ENCODE results near the gene CNDP1. TPM values are rescaled to one million over a fixed set of nuclear protein-coding genes. Genes with fewer than 3 reads are reported as not detected.
"Not testable (repeated sequence)": the region's sequence is repeated elsewhere in the genome, so short reads cannot be mapped to it uniquely, and the experiment has no call there.

The CNDP1 gene
- total RNA-seq, 1 donor from 2014 or later = 0.31 TPM

GRCh38 chr18:74544898-74545297 is 10.6 kb downstream of the CNDP1 start:
- DNase-seq (ENCODE audit: low spot score) = no peak

GRCh38 chr18:74546007-74546406 is 11.7 kb downstream of the CNDP1 start:
- DNase-seq (ENCODE audit: low spot score) = no peak

DNA sequence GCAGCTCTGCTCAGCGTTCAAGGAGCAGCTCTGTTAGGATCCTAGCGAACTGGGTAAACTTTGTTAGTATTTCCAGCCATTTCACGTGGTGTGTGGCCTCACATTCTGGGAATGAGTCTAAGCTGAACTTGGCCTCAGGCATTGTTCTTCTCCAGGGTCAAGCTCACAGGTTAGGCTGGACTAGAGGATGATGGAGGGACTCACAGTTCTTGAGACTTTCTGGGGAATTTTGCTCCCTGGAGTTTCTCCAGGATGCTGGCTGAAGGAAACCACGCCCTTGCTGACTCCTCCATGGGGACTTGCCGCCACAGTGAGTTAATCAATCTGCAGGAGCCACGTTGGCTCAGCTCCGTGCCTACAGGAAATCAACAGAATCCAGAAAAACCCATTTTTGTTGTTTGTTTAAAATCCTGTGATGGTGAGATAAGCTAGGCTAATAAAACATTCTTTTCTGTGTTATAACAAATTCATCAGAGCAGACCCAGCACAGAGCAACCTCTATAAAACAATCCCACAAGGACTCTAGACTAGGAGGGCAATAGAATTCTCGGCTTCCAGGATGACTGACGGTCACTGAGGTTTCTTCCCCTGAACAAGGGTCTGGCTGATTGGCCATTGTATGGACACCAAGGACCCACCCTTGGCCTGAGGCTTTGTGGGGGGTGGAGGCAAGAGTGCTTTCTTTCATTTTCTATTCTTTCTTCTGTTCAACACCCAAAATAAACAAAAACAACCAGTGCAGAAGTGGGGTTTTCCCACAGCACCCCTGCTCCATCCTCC is 12.6 kb downstream of the CNDP1 start:
- no peak for DNase-seq (ENCODE audit: low spot score)

DNA sequence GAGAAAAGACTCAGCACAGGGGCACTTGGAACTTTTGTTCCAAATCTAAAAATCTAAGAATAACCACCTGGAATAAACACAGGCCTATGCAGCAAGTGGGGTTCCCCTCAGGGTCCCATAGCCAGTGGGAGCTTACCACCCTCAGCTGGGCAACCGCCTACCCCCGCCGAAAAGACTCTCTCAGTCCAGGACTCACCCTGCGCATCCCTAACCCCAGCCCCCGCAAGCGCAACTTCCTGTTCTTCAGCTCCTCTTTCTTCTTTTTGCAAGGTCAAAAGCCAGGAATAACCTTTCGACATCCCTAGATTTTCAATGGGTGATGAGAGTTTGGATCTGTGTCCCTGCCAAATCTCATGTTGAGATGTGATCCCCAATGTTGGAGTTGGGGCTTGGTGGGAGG is 13.6 kb downstream of the CNDP1 start:
- no peak for DNase-seq (ENCODE audit: low spot score)

DNA sequence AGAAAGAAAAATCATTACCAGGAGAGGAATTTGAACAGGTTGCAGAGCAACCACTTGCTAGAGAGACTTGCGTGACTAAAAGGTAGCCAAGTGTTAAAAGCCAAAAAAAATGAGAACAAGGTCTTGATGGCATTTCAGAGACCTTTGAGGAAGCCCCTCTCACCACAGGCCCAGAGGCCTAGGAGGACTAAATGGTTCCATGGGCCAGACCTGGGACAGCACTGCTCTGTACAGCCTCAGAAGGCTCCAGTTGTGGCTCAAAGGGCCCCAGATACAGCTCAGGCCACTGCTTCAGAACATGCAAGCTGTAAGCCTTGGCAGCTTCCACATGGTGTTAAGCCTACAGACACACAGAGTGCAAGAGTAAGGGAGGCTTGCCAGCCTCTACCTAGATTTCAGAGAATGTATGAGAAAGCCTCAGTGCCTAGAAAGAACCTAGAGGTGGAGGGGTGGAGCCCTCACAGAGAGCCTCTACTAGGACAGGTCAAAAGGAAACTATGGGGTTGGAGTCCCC is 15.3 kb downstream of the CNDP1 start:
- no peak for DNase-seq (ENCODE audit: low spot score)

- no peak for DNase-seq (ENCODE audit: low spot score)
These were observed 16.6 kb downstream of the CNDP1 start for GRCh38 chr18:74550886-74551285.

- DNase-seq (ENCODE audit: low spot score) = no peak
These were observed 17.2 kb downstream of the CNDP1 start for GRCh38 chr18:74551452-74551851.

GRCh38 chr18:74551936-74552555 is 17.7 kb downstream of the CNDP1 start:
- DNase-seq (ENCODE audit: low spot score) = peak; percentile 86

GRCh38 chr18:74556126-74556525 is 21.8 kb downstream of the CNDP1 start:
- no peak for DNase-seq (ENCODE audit: low spot score)

GRCh38 chr18:74558096-74558495 is 23.8 kb downstream of the CNDP1 start:
- no peak for DNase-seq (ENCODE audit: low spot score)

GRCh38 chr18:74562131-74562730 is 27.9 kb downstream of the CNDP1 start:
- no peak for DNase-seq (ENCODE audit: low spot score)

- DNase-seq (ENCODE audit: low spot score) = no peak
These were observed 28.5 kb downstream of the CNDP1 start for GRCh38 chr18:74562775-74563174.

DNA sequence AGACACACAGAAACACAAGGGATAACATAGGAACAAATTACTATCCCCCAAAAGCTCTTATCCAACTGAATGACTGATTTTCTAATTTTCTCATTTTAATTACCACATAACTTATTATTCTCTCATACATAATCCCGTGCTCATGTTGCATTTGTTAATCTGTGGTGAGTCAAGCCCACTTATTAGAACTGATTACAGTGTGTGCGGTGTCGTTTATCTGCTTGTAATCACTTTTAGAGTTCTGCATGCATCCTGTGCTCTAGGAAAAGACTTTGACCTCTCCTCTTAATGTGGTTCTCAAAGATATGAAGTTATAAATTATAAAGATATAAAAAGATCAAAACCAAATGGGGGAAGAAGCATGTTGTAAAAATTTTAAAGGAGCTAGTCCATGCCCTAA is 29.7 kb downstream of the CNDP1 start:
- no peak for DNase-seq (ENCODE audit: low spot score)

DNA sequence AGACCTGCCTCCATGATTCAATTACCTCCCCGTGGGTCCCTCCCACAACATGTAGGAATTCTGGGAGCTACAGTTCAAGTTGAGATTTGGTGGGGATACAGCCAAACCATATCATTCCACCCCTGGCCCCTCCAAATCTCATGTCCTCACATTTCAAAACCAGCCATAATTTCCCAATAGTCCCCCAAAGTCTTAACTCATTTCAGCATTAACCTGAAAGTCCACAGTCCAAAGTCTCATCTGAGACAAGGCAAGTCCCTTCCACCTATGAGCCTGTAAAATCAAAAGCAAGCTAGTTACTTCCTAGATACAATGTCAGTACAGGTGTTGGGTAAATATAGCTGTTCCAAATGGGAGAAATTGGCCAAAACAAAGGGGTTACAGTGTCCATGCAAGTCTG is 30.9 kb downstream of the CNDP1 start:
- DNase-seq (ENCODE audit: low spot score) = not testable (repeated sequence)

DNA sequence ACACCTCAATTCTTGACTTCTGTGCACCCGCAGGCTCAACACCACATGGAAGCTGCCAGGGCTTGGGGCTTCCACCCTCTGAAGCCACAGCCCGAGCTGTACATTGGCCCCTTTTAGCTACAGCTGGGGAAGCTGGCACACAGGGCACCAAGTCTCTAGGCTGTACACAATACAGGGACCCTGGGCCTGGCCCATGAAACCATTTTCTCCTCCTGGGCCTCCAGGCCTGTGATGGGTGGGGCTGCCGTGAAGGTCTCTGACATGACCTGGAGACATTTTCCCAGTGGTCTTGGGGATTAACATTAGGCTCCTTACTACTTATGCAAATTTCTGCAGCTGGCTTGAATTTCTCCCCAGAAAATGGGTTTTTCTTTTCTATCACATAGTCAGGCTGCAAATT is 31.7 kb downstream of the CNDP1 start:
- DNase-seq (ENCODE audit: low spot score) = not testable (repeated sequence)

DNA sequence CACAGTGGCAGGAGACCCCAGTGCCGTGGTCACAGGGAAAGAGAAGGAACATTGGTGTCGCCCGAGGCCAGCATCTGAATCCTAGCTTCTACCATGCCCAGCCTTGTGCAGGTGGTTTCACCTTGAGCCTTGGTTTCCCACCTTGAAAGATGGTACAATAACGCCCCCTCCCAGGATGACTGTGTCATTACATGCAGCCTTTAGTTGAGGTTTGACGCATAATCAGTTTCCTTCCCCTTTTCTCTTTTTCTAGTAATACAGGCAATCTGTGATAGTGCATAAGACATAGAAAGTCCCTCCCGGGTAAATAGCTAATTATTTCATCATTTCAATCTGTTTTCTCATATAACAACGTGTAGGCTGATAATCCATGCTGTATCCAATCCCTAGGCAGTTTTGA is 33.5 kb downstream of the CNDP1 start:
- no peak for DNase-seq (ENCODE audit: low spot score)

DNA sequence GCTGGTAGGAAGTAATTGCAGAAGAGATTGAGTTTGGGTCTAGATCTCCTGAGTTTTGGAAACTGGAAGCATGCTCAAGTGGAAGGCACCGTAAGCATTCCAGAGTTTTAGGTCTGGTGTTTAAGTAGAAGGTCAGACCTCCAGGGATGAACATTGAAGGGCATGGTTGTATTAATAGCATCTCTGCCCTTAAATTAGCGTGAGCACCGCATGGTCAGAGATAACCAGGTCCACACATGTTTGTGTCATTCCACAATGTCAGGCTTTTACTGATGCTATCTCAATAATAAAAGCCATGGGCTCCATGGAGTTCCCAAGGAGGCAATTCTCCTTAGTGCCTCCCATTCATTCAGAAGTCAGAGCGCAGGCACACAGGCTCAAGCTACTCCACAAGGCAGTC is 35.1 kb downstream of the CNDP1 start:
- DNase-seq (ENCODE audit: low spot score) = no peak

- no peak for DNase-seq (ENCODE audit: low spot score)
These were observed 36.0 kb downstream of the CNDP1 start for GRCh38 chr18:74570266-74570665.

DNA sequence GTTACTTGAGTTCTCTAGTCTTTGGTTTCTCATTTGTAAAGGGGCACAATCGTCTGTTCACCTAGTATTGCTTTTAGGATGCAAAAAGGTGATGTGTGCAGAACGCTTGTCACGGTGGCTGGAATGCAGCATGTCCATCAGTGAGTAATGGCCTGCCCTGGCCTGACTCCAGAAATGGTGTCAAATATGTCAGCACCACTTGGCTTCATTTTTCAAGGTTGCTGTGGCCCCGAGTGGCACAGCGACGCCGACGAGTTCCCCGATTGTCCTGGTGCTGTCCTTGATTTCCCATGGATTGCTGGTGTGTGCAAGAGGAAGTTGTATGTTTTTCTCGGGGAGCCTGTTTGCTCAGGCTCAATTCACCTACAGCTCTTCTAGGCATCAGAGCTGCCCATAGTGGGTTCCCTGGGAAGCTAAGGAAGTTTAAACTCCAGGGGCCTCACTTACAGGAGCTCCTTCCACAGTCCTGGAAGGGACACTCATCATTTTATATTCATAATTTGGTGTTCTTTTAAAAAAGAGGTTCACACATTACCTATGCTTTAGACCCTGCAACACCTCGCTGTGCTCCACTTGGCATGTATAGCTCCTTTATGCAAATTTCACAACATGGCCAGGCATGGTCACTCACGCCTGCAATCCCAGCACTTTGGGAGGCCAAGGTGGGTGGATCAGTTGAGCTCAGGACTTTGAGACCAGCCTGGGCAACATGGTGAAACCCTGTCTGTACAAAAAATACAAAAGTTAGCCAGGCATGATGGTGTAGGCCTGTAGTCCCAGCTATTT is 37.8 kb downstream of the CNDP1 start:
- no peak for DNase-seq (ENCODE audit: low spot score)

DNA sequence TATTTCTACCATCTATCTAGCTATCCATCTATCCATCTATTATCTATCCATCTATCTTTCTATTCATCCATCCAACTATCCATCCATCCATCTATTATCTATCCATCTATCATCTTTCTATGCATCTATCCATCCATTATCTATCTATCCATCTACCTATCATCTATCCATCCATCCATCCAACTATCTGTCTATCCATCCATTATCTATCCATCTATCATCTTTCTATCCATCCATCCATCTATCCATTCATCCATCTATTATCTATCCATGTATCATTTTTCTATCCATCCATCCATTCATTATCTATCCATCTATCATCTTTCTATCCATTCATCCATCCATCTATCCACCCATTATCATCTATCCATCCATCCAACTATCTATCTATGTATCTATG is 38.8 kb downstream of the CNDP1 start:
- no peak for DNase-seq (ENCODE audit: low spot score)

DNA sequence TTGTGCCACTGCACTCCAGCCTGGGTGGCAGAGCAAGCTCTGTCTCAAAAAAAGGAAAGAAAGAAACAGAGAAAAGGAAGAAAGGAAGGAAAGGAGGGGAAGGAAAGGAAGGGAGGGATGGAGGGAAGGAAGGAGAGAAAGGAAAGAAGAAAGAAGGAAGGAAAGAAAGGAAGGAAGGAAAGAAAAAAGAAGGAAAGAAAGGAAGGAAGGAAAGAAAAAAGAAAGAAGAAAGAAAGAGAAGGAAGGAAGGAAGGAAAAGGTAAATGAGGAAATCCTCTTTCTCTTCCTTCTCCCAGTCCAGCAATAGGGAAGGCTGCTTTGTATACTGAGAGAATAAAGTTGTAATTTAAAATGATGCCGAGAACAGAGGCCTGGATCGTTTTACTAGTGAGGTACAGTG is 40.6 kb downstream of the CNDP1 start:
- DNase-seq (ENCODE audit: low spot score) = no peak

DNA sequence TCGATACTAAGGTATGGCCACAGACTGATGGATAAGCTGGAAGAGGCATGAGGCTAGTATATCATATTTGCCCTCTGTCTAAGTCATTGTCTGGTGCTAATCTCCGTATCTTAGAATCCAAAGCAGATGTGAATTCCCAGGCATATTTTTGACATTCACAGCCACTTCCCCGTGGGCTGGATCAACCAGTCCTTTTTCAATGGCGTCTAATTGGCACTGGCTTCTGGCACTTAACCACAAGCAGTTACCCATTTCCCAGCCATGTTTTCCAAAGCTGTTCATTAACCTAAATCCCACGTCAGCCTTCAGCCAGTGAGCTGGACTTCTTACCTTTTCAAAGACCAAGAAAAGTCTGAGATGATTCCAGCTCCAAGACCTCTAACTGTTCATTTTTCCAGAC is 42.7 kb downstream of the CNDP1 start:
- no peak for DNase-seq (ENCODE audit: low spot score)
